IMR-90 (cell line): ENCODE measurements around the gene C19orf85.

Experiments used
- CEBPB ChIP-seq: IDR thresholded peaks from 2 replicates; pipeline ENCODE4 v1.6.1; 2012; ENCODE audit warnings: low read depth, low read length, improper control_type of control experiment
- CHD1 ChIP-seq: IDR thresholded peaks from 2 replicates; pipeline ENCODE4 v1.6.1; 2012; ENCODE audit warnings: low read depth, low read length, improper control_type of control experiment
- FOS ChIP-seq: fragments of 150-350 bp; IDR thresholded peaks from 2 replicates; pipeline ENCODE4 v1.6.1; 2016; ENCODE audit warnings: low read depth, low read length
- MAZ ChIP-seq: IDR thresholded peaks from 2 replicates; pipeline ENCODE4 v1.6.1; 2012; ENCODE audit warnings: low read depth, mild to moderate bottlenecking, low read length, improper control_type of control experiment, moderate library complexity, borderline replicate concordance
- MXI1 ChIP-seq: IDR thresholded peaks from 2 replicates; pipeline ENCODE4 v1.6.1; 2012; ENCODE audit warnings: low read depth, mild to moderate bottlenecking, low read length, moderate library complexity, borderline replicate concordance
- POLR2A ChIP-seq: IDR thresholded peaks from 2 replicates; pipeline ENCODE4 v1.6.1; 2012; ENCODE audit warnings: mild to moderate bottlenecking, low read depth, low read length
- RAD21 ChIP-seq: IDR thresholded peaks from 2 replicates; pipeline ENCODE4 v1.6.1; 2012; ENCODE audit warnings: low read length, improper control_type of control experiment
- RCOR1 ChIP-seq: IDR thresholded peaks from 2 replicates; pipeline ENCODE4 v1.6.1; 2012; ENCODE audit warnings: mild to moderate bottlenecking, low read length, improper control_type of control experiment; ENCODE audit not compliant: insufficient replicate concordance
- RFX5 ChIP-seq: IDR thresholded peaks from 2 replicates; pipeline ENCODE4 v1.8.0; 2012; ENCODE audit warnings: low read depth, mild to moderate bottlenecking, low read length, moderate library complexity
- SMC3 ChIP-seq: fragments of 150-350 bp; IDR thresholded peaks from 2 replicates; pipeline ENCODE4 v1.6.1; 2016; ENCODE audit warnings: low read depth, mild to moderate bottlenecking, antibody characterized with exemption, low read length, moderate library complexity
- TF ChIP-seq, protein P1 (sequence below): conservative IDR thresholded peaks from 2 replicates; pipeline ENCODE4 v1.5.1; 2012; ENCODE audit warnings: mild to moderate bottlenecking, low read depth, low read length, improper control_type of control experiment

DNA sequence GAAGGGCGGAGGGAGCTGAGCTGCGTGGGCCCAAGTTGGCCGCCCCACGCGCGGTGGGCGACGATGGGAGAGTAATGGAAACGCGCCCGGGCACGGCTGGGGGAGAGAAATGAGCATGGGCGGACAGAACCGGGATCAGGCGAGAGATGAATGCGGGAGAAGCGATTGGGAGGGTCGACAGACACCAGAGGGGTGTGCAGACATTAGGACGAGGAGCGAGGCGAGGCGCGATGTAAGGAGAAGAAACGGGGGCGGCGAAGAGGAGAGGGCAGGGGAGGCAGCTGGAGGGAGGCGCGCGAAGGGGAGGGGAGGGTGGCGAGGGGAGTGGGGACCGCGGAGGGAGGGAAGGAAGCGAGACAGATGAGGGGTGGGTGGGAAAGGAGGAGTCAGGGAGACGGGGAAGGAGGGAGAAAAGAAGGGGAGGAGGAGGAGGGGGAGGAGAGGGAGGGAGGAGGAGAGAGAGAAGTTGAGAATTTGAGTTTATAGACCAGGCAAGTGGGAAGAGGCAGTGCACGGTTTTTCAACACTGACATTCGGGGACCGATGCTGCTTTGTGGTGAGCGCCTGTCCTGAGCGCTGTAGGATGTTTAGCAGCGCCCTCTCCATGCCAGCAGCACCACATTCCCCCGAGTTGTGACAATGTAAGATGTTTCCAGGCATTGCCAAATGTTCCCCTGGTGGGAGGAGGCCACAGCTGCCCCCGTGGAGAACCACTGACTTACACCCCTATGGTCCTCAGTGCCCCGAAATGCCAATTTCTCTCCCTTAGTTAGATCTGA lies 21.3 kb downstream of the C19orf85 start, which contains the start of gene SHISA7:
- TF ChIP-seq RAD21 (no peak), RFX5 (no peak), POLR2A (no peak), MAZ (no peak), FOS (no peak), CEBPB (no peak), SMC3 (no peak), CHD1 (no peak), MXI1 (no peak), RCOR1 (no peak)
- TF ChIP-seq, protein P1, sequence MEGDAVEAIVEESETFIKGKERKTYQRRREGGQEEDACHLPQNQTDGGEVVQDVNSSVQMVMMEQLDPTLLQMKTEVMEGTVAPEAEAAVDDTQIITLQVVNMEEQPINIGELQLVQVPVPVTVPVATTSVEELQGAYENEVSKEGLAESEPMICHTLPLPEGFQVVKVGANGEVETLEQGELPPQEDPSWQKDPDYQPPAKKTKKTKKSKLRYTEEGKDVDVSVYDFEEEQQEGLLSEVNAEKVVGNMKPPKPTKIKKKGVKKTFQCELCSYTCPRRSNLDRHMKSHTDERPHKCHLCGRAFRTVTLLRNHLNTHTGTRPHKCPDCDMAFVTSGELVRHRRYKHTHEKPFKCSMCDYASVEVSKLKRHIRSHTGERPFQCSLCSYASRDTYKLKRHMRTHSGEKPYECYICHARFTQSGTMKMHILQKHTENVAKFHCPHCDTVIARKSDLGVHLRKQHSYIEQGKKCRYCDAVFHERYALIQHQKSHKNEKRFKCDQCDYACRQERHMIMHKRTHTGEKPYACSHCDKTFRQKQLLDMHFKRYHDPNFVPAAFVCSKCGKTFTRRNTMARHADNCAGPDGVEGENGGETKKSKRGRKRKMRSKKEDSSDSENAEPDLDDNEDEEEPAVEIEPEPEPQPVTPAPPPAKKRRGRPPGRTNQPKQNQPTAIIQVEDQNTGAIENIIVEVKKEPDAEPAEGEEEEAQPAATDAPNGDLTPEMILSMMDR, result no peak
